NAMALWA (cell line): Measurements from ENCODE around the gene SDR42E1.
A peak's percentile ranks its signal among the peaks of the same experiment; 100 is the strongest.
"Not testable (repeated sequence)": the region's sequence is repeated elsewhere in the genome, so short reads cannot be mapped to it uniquely, and the experiment has no call there.

Experiments used
- DNase-seq: peaks from one replicate; pipeline ENCODE4 v3.0.0-alpha.2; 2015; ENCODE audit warnings: low spot score

The SDR42E1 gene

DNA sequence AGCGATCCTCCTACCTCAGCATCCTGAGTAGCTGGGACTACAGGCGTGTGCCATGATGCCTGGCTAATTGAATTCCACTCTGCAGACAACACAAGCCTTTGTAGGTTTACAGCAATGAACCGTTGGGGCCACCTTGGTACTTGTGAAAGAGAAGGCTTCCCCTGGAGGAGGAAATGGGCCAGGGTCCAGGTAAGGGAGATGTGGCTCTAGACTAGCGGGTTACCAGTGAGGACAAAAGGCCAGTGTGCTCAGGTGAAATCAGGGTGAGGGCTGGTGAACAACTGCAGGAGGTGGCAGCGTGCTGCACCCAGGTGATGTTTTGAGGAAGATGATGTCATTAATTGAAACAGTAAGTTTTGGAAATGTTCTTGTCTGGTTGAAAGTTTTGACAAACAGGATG lies 6.7 kb downstream of the SDR42E1 start:
- DNase-seq: no peak

DNA sequence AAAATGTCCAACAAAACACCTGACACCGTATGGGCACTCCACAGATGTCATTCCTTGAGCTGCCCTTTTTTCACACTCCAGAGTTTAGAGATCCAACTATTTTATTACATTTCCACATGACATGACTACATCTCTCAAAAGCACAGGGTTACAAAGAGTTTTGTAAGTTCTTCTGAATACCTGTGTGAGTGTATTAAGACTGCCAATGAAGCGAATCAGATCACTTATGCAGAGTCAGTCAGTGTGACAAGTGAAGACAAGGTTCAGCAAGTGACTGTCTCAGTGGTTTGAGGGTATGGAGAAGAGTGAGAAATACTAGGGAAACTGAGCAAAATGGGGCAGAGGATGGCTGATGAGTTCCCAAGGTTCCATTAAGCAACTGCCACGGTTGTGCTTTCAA lies 8.4 kb downstream of the SDR42E1 start:
- DNase-seq: no peak

DNA sequence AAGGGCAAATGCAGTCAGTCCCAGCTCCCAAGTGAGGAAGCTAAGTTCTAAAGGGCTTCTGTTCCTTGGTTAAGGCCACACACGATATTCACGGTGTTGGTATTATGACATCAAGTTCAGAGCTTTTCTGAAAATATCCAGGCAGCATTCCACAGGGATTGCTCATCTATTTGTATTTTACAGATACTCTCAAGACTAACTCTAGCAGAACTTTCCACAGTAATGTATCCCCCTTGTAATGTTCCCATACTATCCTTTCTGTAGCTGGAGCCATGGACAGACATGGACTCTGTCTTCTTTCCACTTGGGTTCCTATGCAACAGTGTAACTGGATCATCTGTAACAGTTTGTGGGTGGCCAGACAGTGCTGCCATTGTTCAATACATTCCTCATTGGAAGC lies 13.5 kb downstream of the SDR42E1 start:
- no peak for DNase-seq

DNA sequence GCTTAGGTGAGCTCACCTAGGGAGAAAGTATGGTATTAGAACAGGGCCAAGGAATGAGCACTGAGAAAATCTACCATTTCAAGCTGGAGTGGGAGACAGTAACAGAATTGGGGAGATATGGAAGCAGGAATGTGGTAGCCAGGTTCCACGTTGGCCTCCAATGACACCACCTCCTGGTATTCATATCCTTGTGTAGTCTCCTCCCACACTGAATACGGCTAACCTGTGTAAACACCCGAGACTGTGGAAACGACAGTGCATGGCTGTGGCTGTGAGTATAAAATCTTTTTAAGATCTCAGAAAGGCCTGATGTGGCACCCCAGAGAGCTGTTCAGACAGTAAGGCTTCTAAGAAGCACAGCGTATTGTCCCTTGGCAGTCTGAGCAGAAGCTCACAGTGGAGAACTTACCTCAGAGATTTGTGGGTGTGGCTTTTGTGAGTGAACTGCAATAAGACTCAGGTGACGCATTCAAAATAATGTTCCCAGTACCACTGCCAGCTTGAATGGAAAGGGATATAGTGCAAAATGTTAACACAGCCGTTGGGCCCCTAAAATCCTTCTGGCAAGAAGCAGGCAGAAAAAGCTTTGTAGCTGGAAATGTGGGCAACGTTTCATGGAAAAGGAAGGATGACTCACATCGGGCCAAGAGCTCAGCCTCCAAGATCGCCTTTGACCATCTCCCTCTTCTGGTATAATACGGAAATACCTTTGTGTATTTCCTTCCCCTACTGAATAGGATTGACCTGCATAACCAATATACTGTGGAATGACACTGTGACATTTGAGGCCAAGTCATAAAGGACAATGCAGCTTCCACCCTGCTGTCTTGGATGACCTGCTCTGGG lies 14.4 kb downstream of the SDR42E1 start:
- DNase-seq: peak; percentile 15

DNA sequence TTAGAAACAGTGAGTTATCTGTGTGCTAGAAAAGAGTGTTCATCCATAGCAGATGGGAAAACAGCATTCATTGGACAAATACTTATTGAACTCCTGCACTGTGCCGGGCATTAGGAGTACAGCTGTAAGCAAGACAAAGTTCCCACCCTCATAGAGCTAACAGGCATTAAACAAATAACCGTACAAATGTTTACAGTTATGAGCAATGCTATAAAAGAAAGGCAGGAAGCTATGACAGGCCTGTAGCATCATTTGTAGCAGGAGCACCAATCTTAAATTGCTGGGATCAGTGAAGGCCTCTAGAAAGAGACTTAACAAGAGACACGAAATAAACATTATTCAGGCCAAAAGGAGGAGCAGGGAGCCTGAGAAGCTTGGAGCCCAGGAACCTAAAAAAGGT lies 15.6 kb downstream of the SDR42E1 start:
- DNase-seq: no peak

DNA sequence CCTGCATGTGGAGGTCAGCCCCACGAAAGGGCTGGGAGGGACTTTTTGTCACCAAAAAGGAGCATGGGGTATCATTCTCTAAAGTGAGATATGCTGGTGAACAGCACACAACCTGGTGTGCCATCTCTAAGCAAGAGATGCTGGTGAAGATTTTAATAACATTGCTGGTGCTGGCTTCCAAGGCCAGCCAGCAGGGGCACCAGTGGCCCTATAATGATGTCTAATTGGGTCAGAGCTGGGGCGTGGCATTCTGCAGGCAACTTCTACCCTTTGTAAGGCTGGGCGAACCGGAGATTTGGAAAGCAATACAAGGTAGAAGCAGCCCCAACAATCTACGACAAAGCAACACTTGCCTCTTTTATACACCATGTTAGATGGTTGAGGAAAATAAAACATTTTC lies 16.8 kb downstream of the SDR42E1 start:
- peak; percentile 48 for DNase-seq

DNA sequence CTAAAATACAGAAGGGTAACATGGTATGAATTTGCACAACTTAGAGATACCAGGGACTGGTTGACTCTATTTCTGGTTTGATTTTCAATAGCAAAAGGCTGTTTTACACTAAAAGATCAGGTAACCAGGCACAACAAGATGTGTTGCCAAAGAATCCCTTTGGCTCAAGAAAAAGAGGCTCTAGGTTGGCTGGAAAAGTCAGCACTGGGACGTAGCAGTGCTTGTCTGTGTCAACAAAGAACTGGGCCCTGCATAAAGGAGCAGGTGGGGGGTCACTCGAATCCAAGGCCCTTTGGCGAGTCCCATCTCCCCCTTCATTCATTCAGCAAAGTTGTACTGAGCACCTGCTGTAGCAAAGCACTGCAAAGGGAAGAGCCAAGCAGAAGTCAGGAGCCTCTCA lies 18.4 kb downstream of the SDR42E1 start:
- DNase-seq: no peak

DNA sequence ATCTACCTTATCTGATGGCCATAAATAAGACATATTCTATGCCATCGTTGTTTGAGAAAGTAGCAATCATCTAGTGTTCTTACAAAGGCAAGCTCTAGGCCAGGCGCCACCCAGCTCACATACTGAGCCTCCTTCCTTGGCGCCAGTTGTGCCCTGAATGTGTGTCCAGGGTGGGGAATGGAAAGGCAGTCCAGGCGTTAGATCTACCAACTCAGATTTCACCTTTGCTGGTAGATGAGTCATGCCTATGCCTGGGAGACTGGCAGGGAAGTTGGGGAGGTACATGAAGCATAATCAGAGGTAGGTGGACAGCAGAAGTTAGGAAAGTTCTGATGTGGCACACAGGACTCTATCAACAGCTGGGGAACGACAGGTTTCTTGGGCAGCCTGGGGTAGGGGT lies 23.6 kb downstream of the SDR42E1 start:
- no peak for DNase-seq

DNA sequence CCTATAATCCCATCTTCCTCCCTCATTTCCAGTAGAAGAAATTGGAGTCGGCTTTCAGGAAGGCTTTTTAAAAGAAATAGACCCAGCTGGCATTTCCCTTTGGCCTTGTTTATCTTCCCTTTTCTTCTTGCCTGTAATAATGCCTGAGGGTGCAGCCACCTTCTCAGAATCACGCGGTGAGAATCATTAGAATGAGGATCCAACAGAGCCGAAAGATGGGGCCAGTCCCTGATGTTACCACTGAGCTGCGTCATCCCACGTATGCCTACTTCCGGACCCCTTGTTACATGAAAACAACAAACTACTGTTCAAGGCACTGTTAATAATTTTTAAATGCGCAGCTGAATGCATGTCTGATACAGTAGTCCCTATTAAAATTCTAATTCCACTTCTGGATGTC lies 24.1 kb downstream of the SDR42E1 start:
- no peak for DNase-seq

DNA sequence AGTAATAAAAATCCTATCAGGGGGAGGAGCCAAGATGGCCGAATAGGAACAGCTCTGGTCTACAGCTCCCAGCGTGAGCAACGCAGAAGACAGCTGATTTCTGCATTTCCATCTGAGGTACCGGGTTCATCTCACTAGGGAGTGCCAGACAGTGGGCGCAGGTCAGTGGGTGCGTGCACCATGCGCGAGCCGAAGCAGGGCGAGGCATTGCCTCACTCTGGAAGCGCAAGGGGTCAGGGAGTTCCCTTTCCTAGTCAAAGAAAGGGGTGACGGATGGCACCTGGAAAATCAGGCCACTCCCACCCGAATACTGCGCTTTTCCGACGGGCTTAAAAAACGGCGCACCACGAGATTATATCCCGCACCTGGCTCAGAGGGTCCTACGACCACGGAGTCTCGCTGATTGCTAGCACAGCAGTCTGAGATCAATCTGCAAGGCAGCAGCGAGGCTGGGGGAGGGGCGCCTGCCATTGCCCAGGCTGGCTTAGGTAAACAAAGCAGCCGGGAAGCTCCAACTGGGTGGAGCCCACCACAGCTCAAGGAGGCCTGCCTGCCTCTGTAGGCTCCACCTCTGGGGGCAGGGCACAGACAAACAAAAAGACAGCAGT lies 33.8 kb downstream of the SDR42E1 start:
- DNase-seq: not testable (repeated sequence)

DNA sequence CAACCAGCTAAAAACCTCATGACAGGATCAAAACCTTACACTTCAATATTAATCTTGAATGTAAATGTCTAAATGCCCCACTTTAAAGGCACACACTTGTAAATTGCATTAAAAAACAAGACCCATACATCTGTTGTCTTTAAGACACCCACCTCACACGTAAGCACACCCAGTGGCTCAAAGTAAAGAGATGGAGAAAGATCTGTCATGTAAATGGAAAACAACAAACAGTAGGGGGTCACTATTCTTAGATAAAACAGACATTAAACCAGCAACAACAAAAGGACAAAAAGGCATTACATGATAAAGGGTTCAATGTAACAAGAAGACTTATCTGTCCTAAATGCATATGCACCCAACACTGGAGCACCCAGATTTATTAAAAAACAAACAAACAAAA lies 35.6 kb downstream of the SDR42E1 start:
- DNase-seq: no peak

DNA sequence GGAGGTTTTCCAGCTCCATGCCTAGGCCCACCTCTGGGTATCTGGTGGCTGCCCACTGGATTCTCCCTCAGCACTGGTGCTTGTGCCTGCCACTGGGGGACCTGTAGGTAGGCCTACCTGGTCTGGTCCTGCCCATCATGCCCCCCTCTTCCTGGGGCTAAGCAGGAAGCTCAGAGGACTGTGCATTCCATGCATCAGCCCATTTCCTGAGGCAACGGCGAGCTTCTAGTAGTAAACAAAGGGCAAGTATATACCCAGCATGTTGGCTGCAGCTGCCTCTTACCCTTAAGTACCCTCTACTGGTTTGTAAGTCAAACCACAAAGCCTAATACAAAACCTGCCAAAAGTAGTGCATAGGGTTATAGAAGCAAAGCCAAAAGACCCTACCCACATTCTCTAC lies 37.5 kb downstream of the SDR42E1 start:
- DNase-seq: no peak

DNA sequence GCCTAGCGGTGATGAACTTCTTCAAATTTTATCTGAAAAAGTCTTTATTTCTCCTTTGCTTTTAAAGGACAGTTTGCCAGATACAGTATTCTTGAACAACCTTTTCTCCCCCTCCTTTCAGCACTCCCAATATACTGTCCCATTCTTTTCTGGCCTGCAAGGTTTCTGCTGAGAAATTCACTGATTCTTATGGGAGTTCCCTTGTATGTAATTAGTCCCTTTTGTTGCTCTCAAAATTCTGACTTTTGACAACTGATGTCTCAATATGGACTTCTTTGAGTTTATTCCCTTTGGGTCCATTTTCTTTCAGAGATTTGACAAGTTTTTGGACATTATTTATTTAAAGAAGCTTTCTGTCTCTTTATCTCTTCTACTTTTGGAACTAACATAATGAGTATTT lies 39.4 kb downstream of the SDR42E1 start:
- no peak for DNase-seq

DNA sequence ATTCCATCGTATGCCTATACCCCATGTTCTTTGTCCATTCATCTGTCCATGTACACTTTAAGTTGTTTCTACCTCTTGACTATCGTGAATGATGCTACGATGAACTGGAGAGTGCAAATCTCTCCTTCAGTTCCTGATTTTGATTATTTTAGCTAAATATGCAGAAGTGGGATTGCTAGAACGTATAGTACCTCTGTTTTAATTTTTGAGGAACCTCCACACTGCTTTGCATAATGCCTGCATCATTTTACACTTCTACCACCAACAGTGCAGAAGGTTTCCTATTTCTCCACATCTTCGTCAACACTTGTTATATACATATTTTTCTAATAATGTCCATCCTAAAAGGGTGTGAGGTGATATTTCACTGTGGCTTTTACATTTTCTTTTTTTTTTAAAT lies 43.9 kb downstream of the SDR42E1 start:
- DNase-seq: no peak

DNA sequence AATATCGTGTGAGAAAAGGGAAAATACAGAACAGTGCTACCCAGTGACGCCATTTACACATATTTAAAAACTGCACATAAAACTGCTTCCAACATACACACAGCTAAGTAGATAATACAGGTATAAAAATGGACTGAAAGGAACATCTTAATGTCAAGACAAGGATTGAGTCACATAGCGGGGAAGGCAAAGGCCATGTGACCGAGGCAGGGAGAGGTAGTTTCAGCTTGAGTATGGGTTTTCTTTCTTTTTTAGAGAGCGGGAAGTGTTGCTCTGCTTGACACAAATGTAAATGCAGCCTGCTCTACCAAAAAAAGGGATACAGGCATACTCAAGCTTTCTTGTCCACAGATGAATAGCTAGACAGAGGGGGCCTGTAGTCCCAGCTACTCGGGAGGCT lies 46.5 kb downstream of the SDR42E1 start:
- no peak for DNase-seq

DNA sequence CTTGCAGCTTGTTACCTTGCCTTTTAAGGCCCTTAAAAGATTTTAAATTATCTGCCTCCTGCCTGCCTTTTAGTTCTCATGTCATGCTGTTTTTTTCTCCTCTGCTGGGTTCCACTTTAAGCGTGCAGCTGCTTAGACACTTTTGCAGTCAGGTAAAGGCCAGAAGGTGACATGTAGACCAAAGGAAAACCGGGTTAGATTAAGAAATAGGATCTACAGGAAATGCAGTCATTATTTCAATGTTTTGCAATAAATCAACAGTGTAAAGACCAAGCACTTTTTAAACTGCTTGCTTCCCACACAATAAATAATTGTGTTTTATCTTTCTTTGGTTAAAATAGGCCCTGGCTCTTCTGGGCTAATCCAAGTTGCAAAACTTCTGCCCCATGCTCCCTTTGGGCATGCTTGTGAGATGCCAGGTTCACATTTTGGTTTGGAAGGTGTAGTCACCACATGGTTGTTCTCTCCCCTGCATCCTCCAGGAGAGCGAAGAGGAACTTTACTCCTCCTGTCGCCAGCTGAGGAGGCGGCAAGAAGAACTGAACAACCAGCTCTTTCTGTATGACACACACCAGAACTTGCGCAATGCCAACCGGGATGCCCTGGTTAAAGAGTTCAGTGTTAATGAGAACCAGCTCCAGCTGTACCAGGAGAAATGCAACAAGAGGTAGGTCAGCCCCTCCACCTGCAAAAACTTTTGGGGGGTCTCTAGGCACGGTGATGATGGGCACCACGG lies 54.9 kb downstream of the SDR42E1 start:
- no peak for DNase-seq

DNA sequence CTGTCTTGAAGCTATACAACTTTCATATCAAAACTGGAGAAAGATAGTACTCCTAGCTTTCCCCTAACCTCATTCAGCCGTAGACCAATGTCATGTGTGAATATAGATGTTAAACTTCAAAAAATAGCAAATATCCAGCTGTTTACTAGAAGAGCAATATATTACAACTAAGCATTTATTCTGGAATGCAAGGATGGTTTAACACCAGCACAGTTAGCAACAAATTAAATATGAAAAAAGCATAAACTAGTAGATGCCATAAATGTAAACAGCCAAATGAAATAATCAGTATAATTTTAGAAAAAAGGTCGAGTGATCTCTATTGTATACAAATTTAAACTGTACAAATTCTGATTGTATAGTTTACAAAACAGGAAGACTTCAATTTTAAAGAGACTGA lies 59.7 kb downstream of the SDR42E1 start:
- DNase-seq: no peak

DNA sequence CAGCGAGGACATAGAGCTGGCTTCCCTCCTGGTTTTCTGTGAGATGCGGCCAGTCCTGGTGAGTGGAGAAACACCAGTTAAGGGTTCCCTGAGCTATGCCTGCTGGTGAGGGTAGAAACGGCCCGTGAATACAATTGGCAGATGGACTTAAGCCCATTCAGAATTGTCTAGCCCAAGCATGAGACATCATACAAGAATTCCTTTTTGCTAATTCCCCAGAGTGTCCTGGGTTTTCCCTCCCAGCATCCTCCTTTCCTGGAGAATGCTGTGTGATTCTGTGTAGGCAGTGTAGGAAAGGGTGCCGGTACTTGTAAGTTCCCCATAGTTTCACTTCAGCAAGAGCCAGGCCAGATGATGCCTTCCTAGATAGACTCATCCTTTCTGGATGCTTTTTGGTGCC lies 65.1 kb downstream of the SDR42E1 start:
- no peak for DNase-seq

DNA sequence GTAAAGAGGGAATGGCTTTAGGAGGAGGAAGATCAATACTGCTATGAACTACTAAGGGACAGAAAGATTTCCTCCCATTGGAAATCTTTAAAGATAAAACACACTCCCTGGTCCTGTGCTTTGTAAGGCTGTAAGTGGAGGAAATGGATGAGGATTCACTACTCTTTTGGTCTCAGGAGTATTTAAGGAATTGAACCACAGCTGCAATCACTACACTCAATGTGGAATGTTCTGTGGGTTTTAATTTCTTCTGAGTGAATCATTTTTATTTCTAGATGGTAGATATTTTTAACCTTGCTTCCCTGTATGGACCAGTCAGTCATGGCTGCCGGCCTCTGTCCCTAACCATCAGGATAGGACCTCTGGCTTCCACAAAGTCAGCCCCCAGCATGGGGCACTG lies 65.6 kb downstream of the SDR42E1 start:
- DNase-seq: no peak

DNA sequence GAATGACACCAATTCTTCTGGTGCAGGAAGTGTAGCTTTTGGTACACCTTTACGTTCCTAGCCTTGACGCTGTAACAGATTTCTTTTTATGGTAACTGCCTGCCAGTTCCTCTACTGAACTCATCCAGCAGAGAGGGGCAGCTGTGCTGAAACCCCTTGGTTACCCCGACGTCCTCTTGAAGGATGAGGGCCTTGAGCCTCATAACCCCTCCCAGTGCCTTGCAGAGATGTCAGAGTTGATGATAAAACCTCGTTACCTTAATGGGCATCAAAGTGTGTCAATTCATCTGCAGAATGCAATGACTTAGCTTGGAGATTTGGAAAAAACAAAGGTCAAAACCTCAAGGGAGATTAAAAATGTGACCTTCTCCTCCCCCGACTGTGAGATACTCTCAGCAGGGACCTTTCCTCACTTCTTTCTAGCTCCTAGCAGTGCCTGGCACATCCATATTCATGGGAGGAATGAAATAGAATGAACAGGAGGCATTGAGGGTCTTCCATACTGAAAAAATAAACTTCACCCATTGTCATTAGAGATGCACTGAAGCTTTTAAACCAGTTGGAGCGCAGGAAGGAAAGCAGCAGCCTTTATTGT lies 69.2 kb downstream of the SDR42E1 start:
- no peak for DNase-seq

DNA sequence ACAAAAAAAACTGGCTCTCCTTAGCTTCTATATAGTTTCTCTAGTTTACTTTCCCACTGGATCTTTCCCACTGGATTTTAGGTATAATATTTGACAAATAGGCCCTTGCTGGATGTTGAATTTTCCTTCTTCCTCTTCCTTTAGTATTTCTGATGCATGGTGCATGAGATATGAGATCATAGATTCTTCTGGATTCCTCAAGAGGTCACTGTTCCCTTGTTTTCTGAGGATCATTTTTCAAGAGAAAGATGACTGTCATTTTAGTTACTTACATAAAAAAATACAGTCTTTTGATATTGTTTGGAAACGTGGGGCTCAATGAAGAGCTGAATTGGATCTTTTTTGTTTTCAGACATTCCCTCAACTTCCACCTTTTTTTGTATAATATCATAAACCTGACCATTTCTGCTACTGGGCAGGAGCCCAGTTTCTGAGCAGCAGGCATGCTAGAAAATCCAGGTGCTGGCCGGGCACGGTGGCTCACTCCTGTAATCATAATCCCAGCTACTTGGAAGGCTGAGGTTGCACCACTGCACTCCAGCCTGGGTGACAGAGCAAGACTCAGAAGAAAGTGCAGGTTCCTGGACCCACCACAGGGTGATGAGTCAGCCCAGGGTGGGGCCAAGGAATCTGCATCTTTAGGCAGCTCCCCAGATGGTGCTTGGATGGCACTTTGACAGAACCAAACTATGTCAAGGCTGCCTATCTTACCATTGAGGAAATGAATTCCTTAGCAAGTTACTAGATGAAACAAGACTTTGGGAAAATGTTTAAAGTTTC lies 70.3 kb downstream of the SDR42E1 start:
- peak; percentile 30 for DNase-seq
